ENCODE data around the gene PGGHG.
"Not testable (repeated sequence)": the region's sequence is repeated elsewhere in the genome, so short reads cannot be mapped to it uniquely, and the experiment has no call there.

PGGHG gene

GRCh38 chr11:319121-319887, 30.4 kb downstream of the PGGHG start:
- Histone ChIP-seq H3K79me2 (ENCODE audit: insufficient read depth, low read length) (peaks cover 34% of the 10 kb centered on the region), H3K4me3 (ENCODE audit: low read depth in 1 of 2, low read length in 2 of 2) (peak overlapping the region in 1 of 2 experiments; percentile 56; a peak in 3 of 4 replicates), H3K9ac (ENCODE audit: low read depth, low read length) (peak overlapping the region; percentile 55), H3K4me1 (ENCODE audit: insufficient read depth, low read length) (peaks cover 46% of the 10 kb centered on the region), H4K20me1 (ENCODE audit: insufficient read depth, low read length) (peaks cover 19% of the 10 kb centered on the region), H3K4me2 (ENCODE audit: insufficient read depth, low read length) (peak overlapping the region; percentile 63), H3K36me3 (ENCODE audit: insufficient read depth, low read length) (peaks cover 22% of the 10 kb centered on the region)
- H3K27ac ChIP-seq (ENCODE audit: low read length); H3K27me3 ChIP-seq (ENCODE audit: insufficient read depth, low read length, poor library complexity); H2AFZ ChIP-seq (ENCODE audit: low read depth, low read length); H3K9me3 ChIP-seq (ENCODE audit: insufficient read depth, low read length, severe bottlenecking): not testable (repeated sequence)
- DNase-seq (peak; percentile 51), ATAC-seq (ENCODE audit: insufficient read depth, low read depth) (peak; percentile 44)

- H3K9me3 ChIP-seq (ENCODE audit: insufficient read depth, low read length, severe bottlenecking); H3K9ac ChIP-seq (ENCODE audit: low read depth, low read length); H3K27ac ChIP-seq (ENCODE audit: low read length); DNase-seq; H2AFZ ChIP-seq (ENCODE audit: low read depth, low read length); H3K27me3 ChIP-seq (ENCODE audit: insufficient read depth, low read length, poor library complexity): not testable (repeated sequence)
- Histone ChIP-seq H3K79me2 (ENCODE audit: insufficient read depth, low read length) (peaks cover 28% of the 10 kb centered on the region), H3K36me3 (ENCODE audit: insufficient read depth, low read length) (peaks cover 18% of the 10 kb centered on the region), H3K4me1 (ENCODE audit: insufficient read depth, low read length) (peaks cover 44% of the 10 kb centered on the region), H4K20me1 (ENCODE audit: insufficient read depth, low read length) (peaks cover 17% of the 10 kb centered on the region), H3K4me3 (ENCODE audit: low read depth in 1 of 2, low read length in 2 of 2) (peak overlapping the region in 1 of 2 experiments; percentile 25; a peak in 1 of 4 replicates), H3K4me2 (ENCODE audit: insufficient read depth, low read length) (peak overlapping the region; percentile 63)
- ATAC-seq (ENCODE audit: insufficient read depth, low read depth) = 0 out of 3 replicates have a peak, but pooled peaks have one; percentile 8
Measured at GRCh38 chr11:319888-320273, 31.0 kb downstream of the PGGHG start.

GRCh38 chr11:324156-324555, 35.2 kb downstream of the PGGHG start:
- Histone ChIP-seq H3K27me3 (ENCODE audit: insufficient read depth, low read length, poor library complexity) (no peaks in the 10 kb centered on the region), H3K79me2 (ENCODE audit: insufficient read depth, low read length) (no peaks in the 10 kb centered on the region), H3K4me1 (ENCODE audit: insufficient read depth, low read length) (peaks cover 35% of the 10 kb centered on the region), H4K20me1 (ENCODE audit: insufficient read depth, low read length) (no peaks in the 10 kb centered on the region), H3K9me3 (ENCODE audit: insufficient read depth, low read length, severe bottlenecking) (no peaks in the 10 kb centered on the region), H3K36me3 (ENCODE audit: insufficient read depth, low read length) (no peaks in the 10 kb centered on the region), H3K9ac (ENCODE audit: low read depth, low read length) (no peak overlapping the region), H3K27ac (ENCODE audit: low read length) (no peak overlapping the region), H3K4me2 (ENCODE audit: insufficient read depth, low read length) (no peak overlapping the region), H2AFZ (ENCODE audit: low read depth, low read length) (no peak overlapping the region), H3K4me3 (ENCODE audit: low read depth in 1 of 2, low read length in 2 of 2) (no peak overlapping the region)
- no peak for ATAC-seq (ENCODE audit: insufficient read depth, low read depth)
- no peak for TF ChIP-seq CTCF (IDR thresholded peaks at IDR 0.05; ENCODE audit: borderline replicate concordance, extremely low read depth, low read length, poor library complexity, severe bottlenecking)
- no peak for TF ChIP-seq EZH2 (IDR thresholded peaks at IDR 0.05; ENCODE audit: borderline replicate concordance, low read depth, low read length, severe bottlenecking)
- DNase-seq = no peak

GRCh38 chr11:324593-325517, 35.9 kb downstream of the PGGHG start:
- H3K9ac ChIP-seq (ENCODE audit: low read depth, low read length); DNase-seq; H3K27me3 ChIP-seq (ENCODE audit: insufficient read depth, low read length, poor library complexity); H3K36me3 ChIP-seq (ENCODE audit: insufficient read depth, low read length); H2AFZ ChIP-seq (ENCODE audit: low read depth, low read length); H3K27ac ChIP-seq (ENCODE audit: low read length); ATAC-seq (ENCODE audit: insufficient read depth, low read depth); H3K4me2 ChIP-seq (ENCODE audit: insufficient read depth, low read length); H3K9me3 ChIP-seq (ENCODE audit: insufficient read depth, low read length, severe bottlenecking); H3K79me2 ChIP-seq (ENCODE audit: insufficient read depth, low read length); H3K4me3 ChIP-seq (ENCODE audit: low read depth in 1 of 2, low read length in 2 of 2); H4K20me1 ChIP-seq (ENCODE audit: insufficient read depth, low read length): not testable (repeated sequence)
- peaks cover 36% of the 10 kb centered on the region for H3K4me1 ChIP-seq (ENCODE audit: insufficient read depth, low read length)
